ENCODE data around the gene HRH3. TPM values are rescaled to one million over a fixed set of nuclear protein-coding genes. Genes with fewer than 3 reads are reported as not detected.

HRH3 gene
- total RNA-seq, 1 experiment from 2014 or later: not detected

DNA sequence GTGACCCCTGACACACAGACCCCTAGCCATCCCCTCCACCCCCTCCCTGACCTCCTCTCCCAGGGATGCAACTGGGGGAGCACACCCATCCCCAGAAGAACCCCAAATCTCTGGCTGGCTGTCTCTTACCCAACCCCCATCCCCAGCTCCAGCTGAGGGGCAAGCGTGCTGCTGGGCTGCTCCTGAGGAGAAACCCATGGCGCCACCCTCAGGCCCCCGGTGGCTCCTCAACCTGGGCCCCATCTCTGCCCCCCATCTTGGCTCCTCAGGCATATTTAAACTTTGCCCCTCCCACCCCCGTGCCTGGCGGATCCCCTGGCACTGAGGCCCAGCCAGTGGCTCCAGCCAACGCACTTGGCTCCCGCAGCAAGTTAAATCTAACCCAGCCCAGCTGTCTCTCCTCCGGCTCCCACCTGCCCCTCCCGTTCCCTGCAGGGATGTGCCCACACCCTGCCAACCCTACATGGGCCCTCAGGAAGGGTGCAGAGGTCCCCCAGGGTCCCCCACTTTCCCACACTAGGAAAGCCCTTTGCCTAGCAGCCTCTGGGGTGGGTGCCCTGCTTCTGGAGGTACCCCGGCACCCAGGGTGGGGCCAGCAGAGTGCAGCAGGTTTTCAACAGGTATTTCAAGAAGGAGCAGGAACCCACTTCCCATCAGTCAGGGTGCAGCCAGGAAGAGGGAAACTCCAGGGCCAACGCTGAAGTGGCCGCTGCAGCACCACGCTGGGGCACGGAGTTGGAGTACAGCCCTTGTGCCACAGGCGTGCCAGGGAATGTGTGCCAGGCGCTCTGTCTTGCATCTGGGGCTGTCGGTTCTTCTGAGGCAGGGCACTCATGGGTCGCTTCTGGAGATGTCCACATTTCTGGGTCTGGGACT is 12.9 kb upstream of the HRH3 start:
- intact Hi-C loops (cut with micrococcal nuclease; ENCODE audit: unreplicated experiment): no loop called here
- POLR2A ChIA-PET (ENCODE audit: unreplicated experiment): no interaction called here
- BruUV-seq (replicated peaks): no TSS peak

DNA sequence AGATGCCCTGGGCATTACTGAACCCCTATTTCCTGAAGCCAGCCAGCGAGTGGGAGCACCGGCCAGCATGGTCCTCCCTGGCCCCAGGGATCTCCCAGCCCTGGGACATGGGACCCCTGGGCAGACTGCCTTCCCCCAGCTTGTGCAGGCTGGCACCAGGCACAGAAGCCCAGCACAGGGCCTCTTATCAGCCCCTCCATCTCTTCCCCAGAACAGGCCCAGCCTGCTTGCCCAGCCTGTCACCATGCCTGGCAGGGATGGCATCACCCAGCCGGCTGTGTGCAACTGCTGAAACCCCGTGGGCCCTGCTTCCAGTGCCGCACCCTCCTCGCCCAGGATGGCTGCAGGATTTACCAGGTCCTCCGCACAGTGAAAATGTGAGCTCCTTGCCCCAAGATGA is 12.1 kb upstream of the HRH3 start:
- H3K9me2 ChIP-seq (ENCODE audit: insufficient read depth): no peaks in the 10 kb centered on the region
- H2AFZ ChIP-seq: no peak overlapping the region
- ChIA-PET CTCF (interaction anchor here (0.6 kb wide), 2 partner anchors 33 to 44 kb away, joined by 4 to 13 read pairs; no protein-coding TSS in a partner anchor), POLR2A (ENCODE audit: unreplicated experiment) (no interaction called here)
- 0 out of 2 replicates have a peak overlapping the region, but pooled peaks have one; percentile 2 for H3K27ac ChIP-seq
- peaks cover 22% of the 10 kb centered on the region for H3K4me1 ChIP-seq (replicated peaks; ENCODE audit: insufficient read depth)
- H3K27me3 ChIP-seq (ENCODE audit: insufficient read depth, low read depth): peaks cover 2% of the 10 kb centered on the region; the same call in 1 of the 2 replicates
- BruUV-seq (replicated peaks): no TSS peak
- TF ChIP-seq, protein P1, sequence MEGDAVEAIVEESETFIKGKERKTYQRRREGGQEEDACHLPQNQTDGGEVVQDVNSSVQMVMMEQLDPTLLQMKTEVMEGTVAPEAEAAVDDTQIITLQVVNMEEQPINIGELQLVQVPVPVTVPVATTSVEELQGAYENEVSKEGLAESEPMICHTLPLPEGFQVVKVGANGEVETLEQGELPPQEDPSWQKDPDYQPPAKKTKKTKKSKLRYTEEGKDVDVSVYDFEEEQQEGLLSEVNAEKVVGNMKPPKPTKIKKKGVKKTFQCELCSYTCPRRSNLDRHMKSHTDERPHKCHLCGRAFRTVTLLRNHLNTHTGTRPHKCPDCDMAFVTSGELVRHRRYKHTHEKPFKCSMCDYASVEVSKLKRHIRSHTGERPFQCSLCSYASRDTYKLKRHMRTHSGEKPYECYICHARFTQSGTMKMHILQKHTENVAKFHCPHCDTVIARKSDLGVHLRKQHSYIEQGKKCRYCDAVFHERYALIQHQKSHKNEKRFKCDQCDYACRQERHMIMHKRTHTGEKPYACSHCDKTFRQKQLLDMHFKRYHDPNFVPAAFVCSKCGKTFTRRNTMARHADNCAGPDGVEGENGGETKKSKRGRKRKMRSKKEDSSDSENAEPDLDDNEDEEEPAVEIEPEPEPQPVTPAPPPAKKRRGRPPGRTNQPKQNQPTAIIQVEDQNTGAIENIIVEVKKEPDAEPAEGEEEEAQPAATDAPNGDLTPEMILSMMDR (conservative IDR thresholded peaks at IDR 0.05): no peak
- no peak for TF ChIP-seq EZH2 (IDR thresholded peaks at IDR 0.05; ENCODE audit: low read depth)
- no peaks in the 10 kb centered on the region for H3K9me3 ChIP-seq (ENCODE audit: insufficient read depth, low read depth)
- intact Hi-C loops (cut with micrococcal nuclease; ENCODE audit: unreplicated experiment): no loop called here
- peak overlapping the region; percentile 57 for H3K4me2 ChIP-seq
- no peaks in the 10 kb centered on the region for H3K36me3 ChIP-seq (ENCODE audit: low read depth)
- no peaks in the 10 kb centered on the region for H4K20me1 ChIP-seq (ENCODE audit: insufficient read depth)
- H3F3A ChIP-seq (ENCODE audit: insufficient read depth, low read depth): peaks cover 14% of the 10 kb centered on the region; the same call in 1 of the 2 replicates
- DNase-seq: peak; percentile 89 to 91
- no peak overlapping the region for H3K4me3 ChIP-seq
- H3K79me2 ChIP-seq (ENCODE audit: low read depth): no peaks in the 10 kb centered on the region

More for the DNA sequence above, 12.9 kb upstream of the HRH3 start:
- CTCF ChIA-PET: no interaction called here
- H3K36me3 ChIP-seq (ENCODE audit: low read depth): no peaks in the 10 kb centered on the region
- H3K27ac ChIP-seq: 0 out of 2 replicates have a peak overlapping the region, but pooled peaks have one; percentile 2
- H3K9me3 ChIP-seq (ENCODE audit: insufficient read depth, low read depth): no peaks in the 10 kb centered on the region
- no peak overlapping the region for H2AFZ ChIP-seq
- peaks cover 19% of the 10 kb centered on the region for H3F3A ChIP-seq (ENCODE audit: insufficient read depth, low read depth)
- H3K4me3 ChIP-seq: no peak overlapping the region
- H3K9me2 ChIP-seq (ENCODE audit: insufficient read depth): no peaks in the 10 kb centered on the region
- no peaks in the 10 kb centered on the region for H3K27me3 ChIP-seq (ENCODE audit: insufficient read depth, low read depth)
- DNase-seq: no peak
- no peaks in the 10 kb centered on the region for H3K79me2 ChIP-seq (ENCODE audit: low read depth)
- TF ChIP-seq EZH2 (IDR thresholded peaks at IDR 0.05; ENCODE audit: low read depth): no peak
- H3K4me1 ChIP-seq (replicated peaks; ENCODE audit: insufficient read depth): peaks cover 29% of the 10 kb centered on the region
- peak overlapping the region; percentile 57 for H3K4me2 ChIP-seq
- H4K20me1 ChIP-seq (ENCODE audit: insufficient read depth): no peaks in the 10 kb centered on the region

DNA sequence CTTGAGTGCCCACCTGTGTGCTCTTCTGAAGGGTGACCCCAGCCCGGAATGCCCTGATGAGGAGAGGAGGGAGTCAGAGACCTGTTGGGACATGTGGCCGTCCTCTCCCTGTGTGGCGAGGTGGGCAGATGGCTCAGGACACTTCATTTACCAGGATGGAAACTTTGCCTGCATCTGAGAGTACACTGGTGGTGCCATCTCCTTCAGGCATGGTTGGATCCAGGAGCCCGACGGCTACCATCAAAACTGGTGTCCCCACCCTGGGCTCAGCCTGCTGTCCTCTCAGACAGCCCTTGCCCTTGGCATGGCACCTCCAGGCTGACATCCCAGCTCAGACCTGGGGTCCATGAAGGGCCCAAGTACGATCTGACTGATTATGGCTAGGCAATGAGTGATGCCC is 11.2 kb upstream of the HRH3 start:
- no peaks in the 10 kb centered on the region for H4K20me1 ChIP-seq (ENCODE audit: insufficient read depth)
- H3K4me2 ChIP-seq: no peak overlapping the region
- no peak for DNase-seq
- H2AFZ ChIP-seq: no peak overlapping the region
- no peaks in the 10 kb centered on the region for H3K79me2 ChIP-seq (ENCODE audit: low read depth)
- H3K27me3 ChIP-seq (ENCODE audit: insufficient read depth, low read depth): peaks cover 11% of the 10 kb centered on the region
- H3K4me1 ChIP-seq (replicated peaks; ENCODE audit: insufficient read depth): peaks cover 21% of the 10 kb centered on the region
- no peaks in the 10 kb centered on the region for H3K9me2 ChIP-seq (ENCODE audit: insufficient read depth)
- no peak for TF ChIP-seq EZH2 (IDR thresholded peaks at IDR 0.05; ENCODE audit: low read depth)
- TF ChIP-seq, protein P1 (conservative IDR thresholded peaks at IDR 0.05): no peak
- H3K36me3 ChIP-seq (ENCODE audit: low read depth): no peaks in the 10 kb centered on the region
- H3K27ac ChIP-seq: no peak overlapping the region
- no peak overlapping the region for H3K4me3 ChIP-seq
- no TSS peak for BruUV-seq (replicated peaks)
- CTCF ChIA-PET: no interaction called here
- intact Hi-C loops (cut with micrococcal nuclease; ENCODE audit: unreplicated experiment): no loop called here
- H3K9me3 ChIP-seq (ENCODE audit: insufficient read depth, low read depth): no peaks in the 10 kb centered on the region
- POLR2A ChIA-PET (ENCODE audit: unreplicated experiment): no interaction called here
- H3F3A ChIP-seq (ENCODE audit: insufficient read depth, low read depth): peaks cover 14% of the 10 kb centered on the region; the same call in 1 of the 2 replicates
